ENCODE data around the gene AP2M1. TPM values are rescaled to one million over a fixed set of nuclear protein-coding genes. Genes with fewer than 3 reads are reported as not detected.
A peak's percentile ranks its signal among the peaks of the same experiment; 100 is the strongest.

The AP2M1 gene
- total RNA-seq, 1 experiment from 2014 or later, result 353 TPM

DNA sequence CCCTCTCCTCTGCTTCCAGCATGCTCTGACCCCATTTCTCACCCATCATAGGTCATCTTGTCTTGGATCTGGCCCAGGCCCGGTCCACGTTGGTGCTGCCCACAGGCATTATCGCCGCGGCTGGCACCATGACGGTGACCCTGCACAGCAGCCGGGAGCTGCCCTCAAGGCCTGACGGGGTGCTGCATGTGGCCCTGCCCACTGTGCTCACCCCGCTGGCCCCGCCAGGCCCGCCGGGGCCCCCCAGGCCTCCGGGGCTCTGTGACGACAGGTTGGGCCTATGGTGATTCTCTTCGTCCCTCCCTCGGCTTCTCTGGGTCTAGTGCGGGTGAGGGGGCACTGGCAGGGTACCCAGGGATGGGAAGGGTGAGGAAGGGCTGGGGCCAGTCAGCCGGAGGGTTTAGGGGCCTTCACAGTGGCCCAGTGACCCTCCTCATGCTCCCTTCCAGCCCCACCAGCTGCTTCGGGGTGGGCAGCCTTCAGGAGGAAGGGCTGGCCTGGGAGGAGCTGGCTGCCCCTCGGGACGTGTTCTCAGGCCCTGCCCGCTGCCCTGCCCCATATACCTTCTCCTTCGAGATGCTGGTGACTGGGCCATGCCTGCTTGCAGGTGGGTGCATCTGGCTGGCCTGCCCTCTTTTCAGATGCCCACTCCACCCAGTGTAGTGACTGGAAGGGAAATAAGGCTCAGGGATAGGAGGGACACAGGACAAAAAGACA is 58.6 kb downstream of the AP2M1 start:
- Histone ChIP-seq H3K4me1 (ENCODE audit: control insufficient read depth in 1 of 2, insufficient read depth in 2 of 2, low read length in 2 of 2) (peaks cover 12 to 34% of the 10 kb centered on the region in 2 experiments), H3K27me3 (ENCODE audit: insufficient read depth, low read length) (no peaks in the 10 kb centered on the region), H3K9me3 (ENCODE audit: control insufficient read depth in 1 of 2, insufficient read depth in 1 of 2, low read depth in 1 of 2, low read length in 2 of 2) (no peaks in the 10 kb centered on the region), H3K9me2 (ENCODE audit: insufficient read depth) (no peaks in the 10 kb centered on the region), H3K79me2 (ENCODE audit: insufficient read depth, low read length) (no peaks in the 10 kb centered on the region), H3K4me2 (ENCODE audit: low read length) (0 out of 2 replicates have a peak overlapping the region, but pooled peaks have one; percentile 70), H4K20me1 (ENCODE audit: insufficient read depth) (no peaks in the 10 kb centered on the region), H3K4me3 (replicated peaks in 1 of 2; ENCODE audit: low read depth in 1 of 2, low read length in 2 of 2) (no peak overlapping the region), H3K36me3 (ENCODE audit: control insufficient read depth in 1 of 2, insufficient read depth in 2 of 2, low read length in 2 of 2) (no peaks in the 10 kb centered on the region), H3K9ac (ENCODE audit: low read length) (no peak overlapping the region), H2AFZ (ENCODE audit: low read depth, low read length, poor library complexity, severe bottlenecking) (no peak overlapping the region), H3K27ac (ENCODE audit: low read depth, low read length) (0 out of 2 replicates have a peak overlapping the region, but pooled peaks have one; percentile 23)
- TF ChIP-seq YY1 (IDR thresholded peaks at IDR 0.05; ENCODE audit: extremely low read depth, insufficient replicate concordance, low read depth, low read length) (no peak), ELF1 (IDR thresholded peaks at IDR 0.05; ENCODE audit: borderline replicate concordance, low read depth) (no peak), FOSL1 (IDR thresholded peaks at IDR 0.05; ENCODE audit: low read depth) (no peak), RAD21 (IDR thresholded peaks at IDR 0.05; ENCODE audit: low read depth) (no peak), ZNF274 (IDR thresholded peaks at IDR 0.05; ENCODE audit: low read depth, low read length) (no peak), EZH2phosphoT487 (IDR thresholded peaks at IDR 0.05; ENCODE audit: borderline replicate concordance) (no peak), EGR1 (IDR thresholded peaks at IDR 0.05; ENCODE audit: low read depth) (no peak), SIN3A (IDR thresholded peaks at IDR 0.05; ENCODE audit: low read depth) (no peak), CEBPB (IDR thresholded peaks at IDR 0.05; ENCODE audit: low read depth) (no peak), TCF7L2 (IDR thresholded peaks at IDR 0.05; ENCODE audit: borderline replicate concordance, extremely low read depth, insufficient read depth, insufficient read length) (no peak), POLR2AphosphoS5 (IDR thresholded peaks at IDR 0.05; ENCODE audit: low read depth, low read length) (no peak), SP1 (IDR thresholded peaks at IDR 0.05; ENCODE audit: low read depth) (no peak), JUND (IDR thresholded peaks at IDR 0.05) (no peak), SRF (IDR thresholded peaks at IDR 0.05; ENCODE audit: low read depth) (no peak), POLR2A (IDR thresholded peaks at IDR 0.05; ENCODE audit: borderline replicate concordance, extremely low read depth, insufficient read depth, insufficient read length) (no peak)
- TF ChIP-seq, protein P1, sequence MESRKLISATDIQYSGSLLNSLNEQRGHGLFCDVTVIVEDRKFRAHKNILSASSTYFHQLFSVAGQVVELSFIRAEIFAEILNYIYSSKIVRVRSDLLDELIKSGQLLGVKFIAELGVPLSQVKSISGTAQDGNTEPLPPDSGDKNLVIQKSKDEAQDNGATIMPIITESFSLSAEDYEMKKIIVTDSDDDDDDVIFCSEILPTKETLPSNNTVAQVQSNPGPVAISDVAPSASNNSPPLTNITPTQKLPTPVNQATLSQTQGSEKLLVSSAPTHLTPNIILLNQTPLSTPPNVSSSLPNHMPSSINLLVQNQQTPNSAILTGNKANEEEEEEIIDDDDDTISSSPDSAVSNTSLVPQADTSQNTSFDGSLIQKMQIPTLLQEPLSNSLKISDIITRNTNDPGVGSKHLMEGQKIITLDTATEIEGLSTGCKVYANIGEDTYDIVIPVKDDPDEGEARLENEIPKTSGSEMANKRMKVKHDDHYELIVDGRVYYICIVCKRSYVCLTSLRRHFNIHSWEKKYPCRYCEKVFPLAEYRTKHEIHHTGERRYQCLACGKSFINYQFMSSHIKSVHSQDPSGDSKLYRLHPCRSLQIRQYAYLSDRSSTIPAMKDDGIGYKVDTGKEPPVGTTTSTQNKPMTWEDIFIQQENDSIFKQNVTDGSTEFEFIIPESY (IDR thresholded peaks at IDR 0.05; ENCODE audit: extremely low read depth, insufficient replicate concordance, low read length), result no peak
- TF ChIP-seq, protein P2, sequence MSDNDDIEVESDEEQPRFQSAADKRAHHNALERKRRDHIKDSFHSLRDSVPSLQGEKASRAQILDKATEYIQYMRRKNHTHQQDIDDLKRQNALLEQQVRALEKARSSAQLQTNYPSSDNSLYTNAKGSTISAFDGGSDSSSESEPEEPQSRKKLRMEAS (IDR thresholded peaks at IDR 0.05), result no peak
- intact Hi-C loops (cut with micrococcal nuclease), result no loop called here
- CTCF ChIA-PET, result interaction anchor here (0.6 kb wide), 1 partner anchor 782 kb away, joined by 4 read pairs; no protein-coding TSS in a partner anchor
- ATAC-seq, result no peak
- BruUV-seq (replicated peaks), result no TSS peak
- DNase-seq (ENCODE audit: low read depth, low spot score), result no peak
- RAD21 ChIA-PET (ENCODE audit: low non-redundant PET in 1 of 2, low total read pairs in 2 of 2, uncharacterized antibody in 2 of 2, unreplicated experiment in 2 of 2), result interaction anchor here in 1 of 2 experiments (0.9 kb wide), 1 partner anchor 59 kb away, joined by 3 read pairs; no protein-coding TSS in a partner anchor
- POLR2A ChIA-PET, result no interaction called here

Other genes with a start within 250 kb of the AP2M1 start
- 16.9 TPM for gene ABCC5, start 157.0 kb upstream of the AP2M1 start, total RNA-seq (2021; ENCODE audit: unreplicated experiment)
- not detected for gene HTR3D, start 143.1 kb upstream of the AP2M1 start, total RNA-seq (2021; ENCODE audit: unreplicated experiment)
- not detected for gene HTR3C, start 121.8 kb upstream of the AP2M1 start, total RNA-seq (2021; ENCODE audit: unreplicated experiment)
- not detected for gene HTR3E, start 77.8 kb upstream of the AP2M1 start, total RNA-seq (2021; ENCODE audit: unreplicated experiment)
- gene EIF2B5, start 39.5 kb upstream of the AP2M1 start, total RNA-seq (2021; ENCODE audit: unreplicated experiment), result 50.3 TPM
- 60.7 TPM for gene DVL3, start 19.5 kb upstream of the AP2M1 start, total RNA-seq (2021; ENCODE audit: unreplicated experiment)
- gene ABCF3, start 11.3 kb downstream of the AP2M1 start, total RNA-seq (2021; ENCODE audit: unreplicated experiment), result 74.6 TPM
- gene VWA5B2, start 54.7 kb downstream of the AP2M1 start, total RNA-seq (2021; ENCODE audit: unreplicated experiment), result 10.6 TPM
- gene ALG3, start 74.1 kb downstream of the AP2M1 start, total RNA-seq (2021; ENCODE audit: unreplicated experiment), result 56.6 TPM
- gene EEF1AKMT4, start 74.8 kb downstream of the AP2M1 start, total RNA-seq (2021; ENCODE audit: unreplicated experiment), result 10.5 TPM
- 5.1 TPM for gene CAMK2N2, start 86.7 kb downstream of the AP2M1 start, total RNA-seq (2021; ENCODE audit: unreplicated experiment)
- gene ECE2, start 101.2 kb downstream of the AP2M1 start, total RNA-seq (2021; ENCODE audit: unreplicated experiment), result not detected
- 402 TPM for gene PSMD2, start 124.4 kb downstream of the AP2M1 start, total RNA-seq (2021; ENCODE audit: unreplicated experiment)
- 496 TPM for gene EIF4G1, start 139.8 kb downstream of the AP2M1 start, total RNA-seq (2021; ENCODE audit: unreplicated experiment)
- gene FAM131A, start 162.7 kb downstream of the AP2M1 start, total RNA-seq (2021; ENCODE audit: unreplicated experiment), result 17.8 TPM
- 21.6 TPM for gene CLCN2, start 186.8 kb downstream of the AP2M1 start, total RNA-seq (2021; ENCODE audit: unreplicated experiment)
- 156 TPM for gene POLR2H, start 186.9 kb downstream of the AP2M1 start, total RNA-seq (2021; ENCODE audit: unreplicated experiment)
- not detected for gene THPO, start 203.4 kb downstream of the AP2M1 start, total RNA-seq (2021; ENCODE audit: unreplicated experiment)
- 8.0 TPM for gene CHRD, start 205.2 kb downstream of the AP2M1 start, total RNA-seq (2021; ENCODE audit: unreplicated experiment)

Measured in HCT116 (cell line).